HepG2 (cell line): ENCODE measurements around the gene MNX1.

Experiments used
- UBTF ChIP-seq: sonication (generic); formaldehyde crosslinking; IDR thresholded peaks from 2 replicates; pipeline ENCODE4 v1.4.0; 2020; ENCODE audit warnings: mild to moderate bottlenecking, missing genetic modification reagents
- YY1 ChIP-seq: IDR thresholded peaks from 2 replicates; pipeline ENCODE4 v1.6.1; 2011; ENCODE audit warnings: low read length, low read depth, moderate library complexity, mild to moderate bottlenecking; ENCODE audit not compliant: insufficient read depth, insufficient replicate concordance

DNA sequence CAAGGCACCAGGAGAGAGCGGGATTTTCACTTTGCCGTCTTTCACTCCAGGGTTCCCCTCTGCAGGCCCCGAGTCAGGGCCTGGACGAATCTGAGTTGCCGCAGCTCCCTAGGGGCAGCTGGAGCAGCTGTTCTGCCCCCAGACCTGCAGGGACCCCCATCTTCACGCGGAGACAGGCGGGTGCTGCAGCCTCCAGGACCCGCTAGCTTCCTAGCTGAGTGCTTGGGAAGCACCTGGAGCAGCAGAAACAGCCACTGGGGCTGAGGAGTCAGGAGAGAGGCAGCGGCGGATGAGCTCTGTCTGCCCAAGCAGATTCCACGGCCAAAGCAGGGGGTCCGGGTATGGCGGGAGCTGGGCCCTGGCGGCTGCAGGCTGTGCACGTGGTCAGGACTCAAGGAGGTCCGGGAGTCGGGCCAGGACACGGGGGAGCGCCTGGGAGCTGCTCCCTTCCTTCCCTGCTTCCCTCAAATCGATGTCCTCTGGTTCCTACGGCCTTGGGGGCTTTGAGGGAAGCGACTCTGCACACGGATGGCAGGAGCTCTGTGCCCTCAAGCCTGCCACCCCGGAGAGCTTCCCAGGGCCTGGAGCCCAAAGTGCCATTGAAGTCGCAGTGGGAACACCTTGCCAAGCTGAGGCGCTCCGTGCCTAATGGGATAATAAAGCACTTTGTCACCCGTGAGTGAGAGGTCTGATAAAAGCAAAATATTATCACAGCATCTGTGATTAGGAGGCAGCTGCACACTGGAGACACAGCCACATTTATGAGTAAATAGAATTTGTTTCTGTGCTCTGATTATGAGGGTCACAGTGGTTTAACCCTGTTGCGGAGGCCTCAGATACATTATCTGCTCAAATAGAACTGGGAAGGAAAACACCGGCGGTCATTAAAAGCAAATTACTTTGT, 17.2 kb downstream of the MNX1 start:
- TF ChIP-seq YY1 (no peak), UBTF (CRISPR knock-in tag) (no peak)
